CD4-positive, alpha-beta T cell treated with Interleukin-17A for 1 hour (primary cell): Measurements from ENCODE around the gene PXT1.
A peak's percentile ranks its signal among the peaks of the same experiment; 100 is the strongest.

Experiments
- DNase-seq: peaks from one replicate; pipeline ENCODE4 v3.0.0-alpha.2; 2020

The PXT1 gene

GRCh38 chr6:36343109-36343680 is 99.5 kb downstream of the PXT1 start:
- no peak for DNase-seq

GRCh38 chr6:36340618-36341454 is 101.8 kb downstream of the PXT1 start:
- DNase-seq = peak; percentile 75
